ENCODE measurements around the gene TRIM62.

Gene TRIM62

DNA sequence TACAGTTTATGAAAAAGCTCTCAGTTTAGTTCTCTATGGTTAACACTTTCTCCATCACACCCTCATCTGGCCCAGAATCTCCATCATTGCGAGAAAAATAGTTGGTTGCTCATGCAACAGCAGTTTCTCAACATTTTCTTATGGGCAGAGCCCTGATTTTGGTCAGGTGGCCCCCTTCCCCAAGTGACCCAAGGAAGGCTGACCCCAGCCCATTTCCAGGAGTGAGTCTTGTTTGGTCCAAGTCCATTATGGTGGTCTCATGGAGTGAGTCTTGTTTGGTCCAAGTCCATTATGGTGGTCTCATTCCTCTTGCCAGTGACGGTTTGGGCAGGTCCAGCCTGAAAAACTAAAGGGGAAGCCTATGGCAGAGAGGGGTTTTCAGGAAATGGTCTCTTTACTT is 1.5 kb upstream of the TRIM62 start:
- no peaks in the 10 kb centered on the region for H3K79me1 ChIP-seq (ENCODE audit: low read length)
- H3K4me3 ChIP-seq (ENCODE audit: low read length), result no peak overlapping the region
- H2BK15ac ChIP-seq (replicated peaks; ENCODE audit: low read depth), result no peak overlapping the region
- H4K8ac ChIP-seq (ENCODE audit: low read depth, low read length), result no peak overlapping the region
- H3K36me3 ChIP-seq (ENCODE audit: control insufficient read depth, insufficient read depth, low read length), result no peaks in the 10 kb centered on the region
- no CpG with 5 or more reads among the region's 2 CpGs for WGBS (ENCODE audit: extremely low coverage, insufficient coverage, low lambda C conversion rate)
- H4K5ac ChIP-seq (ENCODE audit: low read length), result no peak overlapping the region
- H3K18ac ChIP-seq (ENCODE audit: low read length), result no peak overlapping the region
- H3K23ac ChIP-seq (ENCODE audit: low read length), result no peak overlapping the region
- no peak overlapping the region for H3K9ac ChIP-seq (ENCODE audit: low read length)
- no peak overlapping the region for H2BK5ac ChIP-seq (ENCODE audit: low read length)
- no peak overlapping the region for H2BK120ac ChIP-seq (ENCODE audit: low read depth, low read length)
- H2AK5ac ChIP-seq (ENCODE audit: low read length), result no peak overlapping the region
- H3K4me1 ChIP-seq (ENCODE audit: control insufficient read depth, low read depth, low read length), result peaks cover 5% of the 10 kb centered on the region
- H3K56ac ChIP-seq (ENCODE audit: low read length), result no peak overlapping the region
- no peak overlapping the region for H3K4me2 ChIP-seq (ENCODE audit: low read length)
- no peak overlapping the region for H3K4ac ChIP-seq (ENCODE audit: low read depth, low read length)
- H3K79me2 ChIP-seq (ENCODE audit: control insufficient read depth, insufficient read depth, low read length), result no peaks in the 10 kb centered on the region
- no peak for DNase-seq
- H3K27me3 ChIP-seq (ENCODE audit: insufficient read depth, low read length, poor library complexity), result no peaks in the 10 kb centered on the region
- no peak overlapping the region for H3K27ac ChIP-seq (ENCODE audit: low read depth, low read length)

DNA sequence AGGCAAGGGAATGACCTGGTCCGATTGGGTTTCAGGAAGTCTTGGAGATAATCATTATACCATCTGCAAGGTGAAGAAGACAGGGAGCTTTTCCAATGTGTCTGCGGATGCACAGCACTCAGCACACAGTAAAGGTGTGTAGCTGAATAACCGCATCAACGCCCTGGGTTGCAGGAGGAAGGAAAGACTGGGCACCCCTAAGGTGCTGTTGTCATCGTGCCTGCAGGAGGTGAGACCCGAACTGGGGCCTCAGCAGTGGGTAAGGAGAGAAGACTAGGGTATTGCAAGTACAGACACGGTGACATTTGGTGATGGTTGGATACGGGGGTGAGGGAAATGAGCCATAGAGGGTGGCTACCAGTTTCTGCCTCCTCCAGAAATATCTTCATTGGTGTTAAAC is 1.1 kb upstream of the TRIM62 start:
- Histone ChIP-seq H3K27me3 (ENCODE audit: insufficient read depth, low read length, poor library complexity) (no peaks in the 10 kb centered on the region), H2AK5ac (ENCODE audit: low read length) (no peak overlapping the region), H4K5ac (ENCODE audit: low read length) (no peak overlapping the region), H4K8ac (ENCODE audit: low read depth, low read length) (no peak overlapping the region), H3K9ac (ENCODE audit: low read length) (no peak overlapping the region), H3K56ac (ENCODE audit: low read length) (no peak overlapping the region), H2BK120ac (ENCODE audit: low read depth, low read length) (no peak overlapping the region), H3K4me2 (ENCODE audit: low read length) (no peak overlapping the region), H3K79me1 (ENCODE audit: low read length) (no peaks in the 10 kb centered on the region), H3K23ac (ENCODE audit: low read length) (no peak overlapping the region), H3K79me2 (ENCODE audit: control insufficient read depth, insufficient read depth, low read length) (no peaks in the 10 kb centered on the region), H3K27ac (ENCODE audit: low read depth, low read length) (no peak overlapping the region), H3K4me3 (ENCODE audit: low read length) (no peak overlapping the region), H2BK5ac (ENCODE audit: low read length) (no peak overlapping the region), H3K36me3 (ENCODE audit: control insufficient read depth, insufficient read depth, low read length) (no peaks in the 10 kb centered on the region), H2BK15ac (replicated peaks; ENCODE audit: low read depth) (no peak overlapping the region), H3K4ac (ENCODE audit: low read depth, low read length) (no peak overlapping the region), H3K18ac (ENCODE audit: low read length) (no peak overlapping the region), H3K4me1 (ENCODE audit: control insufficient read depth, low read depth, low read length) (peaks cover 5% of the 10 kb centered on the region)
- no peak for DNase-seq
- no CpG with 5 or more reads among the region's 8 CpGs for WGBS (ENCODE audit: extremely low coverage, insufficient coverage, low lambda C conversion rate)

- Histone ChIP-seq H3K27ac (ENCODE audit: low read depth, low read length) (no peak overlapping the region), H2BK15ac (replicated peaks; ENCODE audit: low read depth) (no peak overlapping the region), H3K23ac (ENCODE audit: low read length) (no peak overlapping the region), H3K27me3 (ENCODE audit: insufficient read depth, low read length, poor library complexity) (no peaks in the 10 kb centered on the region), H2AK5ac (ENCODE audit: low read length) (no peak overlapping the region), H4K5ac (ENCODE audit: low read length) (no peak overlapping the region), H3K4me1 (ENCODE audit: control insufficient read depth, low read depth, low read length) (peaks cover 5% of the 10 kb centered on the region), H3K4me2 (ENCODE audit: low read length) (peak overlapping the region; percentile 45), H3K4ac (ENCODE audit: low read depth, low read length) (no peak overlapping the region), H4K8ac (ENCODE audit: low read depth, low read length) (no peak overlapping the region), H3K79me1 (ENCODE audit: low read length) (no peaks in the 10 kb centered on the region), H3K56ac (ENCODE audit: low read length) (peak overlapping the region; percentile 35), H3K4me3 (ENCODE audit: low read length) (no peak overlapping the region), H3K9ac (ENCODE audit: low read length) (no peak overlapping the region), H3K36me3 (ENCODE audit: control insufficient read depth, insufficient read depth, low read length) (no peaks in the 10 kb centered on the region), H3K18ac (ENCODE audit: low read length) (no peak overlapping the region), H2BK120ac (ENCODE audit: low read depth, low read length) (no peak overlapping the region), H3K79me2 (ENCODE audit: control insufficient read depth, insufficient read depth, low read length) (no peaks in the 10 kb centered on the region), H2BK5ac (ENCODE audit: low read length) (no peak overlapping the region)
- DNase-seq, result peak; percentile 18
- WGBS (ENCODE audit: extremely low coverage, insufficient coverage, low lambda C conversion rate), result no CpG with 5 or more reads among the region's 5 CpGs
Measured at GRCh38 chr1:33182401-33182841, 578 bp upstream of the TRIM62 start.

DNA sequence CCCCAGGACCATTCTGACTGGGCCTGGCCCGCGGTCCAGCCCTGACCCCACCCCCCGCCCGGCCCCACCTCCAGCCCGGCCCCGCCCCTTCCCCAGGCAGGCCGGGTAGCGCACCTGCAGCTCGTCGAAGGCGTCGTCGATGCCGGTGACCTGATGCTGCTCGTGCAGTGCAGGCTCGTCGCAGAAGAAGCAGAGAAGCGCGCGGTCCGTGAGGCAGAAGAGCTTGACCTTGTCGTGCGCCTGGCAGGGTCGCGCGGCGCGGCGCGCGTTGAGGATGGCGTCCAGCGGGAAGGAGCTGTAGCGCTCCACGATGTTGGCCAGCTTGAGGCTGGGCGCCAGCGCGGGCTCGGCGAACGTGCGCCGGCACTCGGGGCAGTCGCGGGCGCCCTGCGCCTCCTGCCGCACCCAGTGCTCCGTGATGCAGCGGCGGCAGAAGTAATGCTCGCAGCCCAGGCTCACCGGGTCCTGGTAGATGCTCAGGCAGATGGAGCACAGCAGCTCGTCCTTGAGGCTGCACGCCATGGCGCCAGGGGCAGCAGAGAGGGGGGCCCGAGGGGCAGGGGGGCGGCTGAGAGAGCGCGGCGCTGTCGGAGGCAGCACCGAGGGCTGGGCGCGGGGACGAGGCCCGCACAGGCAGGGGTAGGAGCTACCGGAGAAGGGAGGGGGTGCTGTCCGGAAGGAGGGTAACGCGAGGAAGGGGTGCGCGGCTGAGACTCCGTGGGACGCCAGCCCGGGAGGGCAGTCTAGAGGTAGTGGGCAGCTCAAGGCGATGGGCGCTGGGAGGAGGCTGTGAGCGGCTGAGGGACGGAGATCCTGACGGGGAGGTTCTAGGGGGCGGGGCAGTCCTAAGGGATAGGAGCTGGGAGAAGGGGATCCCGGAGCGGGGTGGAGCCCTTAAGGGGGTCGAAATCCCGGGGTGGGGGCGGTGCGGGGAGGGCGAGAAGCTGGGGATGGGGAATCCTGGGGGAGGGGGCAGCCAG is 642 bp downstream of the TRIM62 start:
- Histone ChIP-seq H3K36me3 (ENCODE audit: control insufficient read depth, insufficient read depth, low read length) (no peaks in the 10 kb centered on the region), H4K5ac (ENCODE audit: low read length) (no peak overlapping the region), H2BK5ac (ENCODE audit: low read length) (no peak overlapping the region), H2AK5ac (ENCODE audit: low read length) (no peak overlapping the region), H3K56ac (ENCODE audit: low read length) (peak overlapping the region; percentile 83), H3K4ac (ENCODE audit: low read depth, low read length) (no peak overlapping the region), H3K27ac (ENCODE audit: low read depth, low read length) (no peak overlapping the region), H3K4me3 (ENCODE audit: low read length) (peak overlapping the region; percentile 50), H3K4me1 (ENCODE audit: control insufficient read depth, low read depth, low read length) (peaks cover 5% of the 10 kb centered on the region), H3K23ac (ENCODE audit: low read length) (no peak overlapping the region), H3K79me1 (ENCODE audit: low read length) (no peaks in the 10 kb centered on the region), H3K4me2 (ENCODE audit: low read length) (peak overlapping the region; percentile 80), H4K8ac (ENCODE audit: low read depth, low read length) (no peak overlapping the region), H3K9ac (ENCODE audit: low read length) (peak overlapping the region; percentile 53), H2BK15ac (replicated peaks; ENCODE audit: low read depth) (no peak overlapping the region), H3K18ac (ENCODE audit: low read length) (no peak overlapping the region), H3K79me2 (ENCODE audit: control insufficient read depth, insufficient read depth, low read length) (no peaks in the 10 kb centered on the region), H2BK120ac (ENCODE audit: low read depth, low read length) (no peak overlapping the region), H3K27me3 (ENCODE audit: insufficient read depth, low read length, poor library complexity) (no peaks in the 10 kb centered on the region)
- no CpG with 5 or more reads among the region's 90 CpGs for WGBS (ENCODE audit: extremely low coverage, insufficient coverage, low lambda C conversion rate)
- peak; percentile 95 for DNase-seq

DNA sequence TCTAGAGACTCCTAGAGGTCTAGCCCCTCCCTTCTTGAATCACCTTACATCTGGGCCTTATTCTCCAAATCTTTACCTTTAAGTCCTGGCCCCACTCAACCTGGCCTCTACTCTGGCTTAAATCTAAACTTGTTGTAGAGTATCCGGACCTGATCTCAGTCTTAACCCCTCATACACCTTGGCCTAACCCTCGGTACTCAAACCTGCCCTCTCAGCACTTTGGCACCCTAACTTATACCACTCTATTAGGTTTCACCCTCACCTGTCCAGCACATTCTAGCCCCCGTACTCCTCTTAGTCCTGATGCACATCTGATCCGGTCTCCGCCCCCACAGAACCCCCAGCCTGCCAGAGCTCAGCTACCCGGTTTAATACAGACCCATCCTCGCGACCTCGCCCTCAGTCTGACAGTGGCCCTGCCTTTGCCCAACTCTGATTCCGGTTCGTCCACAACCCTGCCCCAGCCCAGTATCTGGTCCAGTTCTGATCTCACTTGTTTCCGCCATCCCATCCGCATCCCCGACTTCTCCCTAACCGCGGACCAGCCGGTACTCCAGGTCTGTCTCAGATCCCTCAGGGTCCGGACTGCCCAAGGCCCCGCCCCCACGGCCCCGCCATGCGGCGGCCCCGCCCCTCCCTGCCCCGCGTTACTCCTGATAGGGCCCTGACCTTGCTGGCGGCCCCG is 1.5 kb downstream of the TRIM62 start:
- peak overlapping the region; percentile 9 for H3K9ac ChIP-seq (ENCODE audit: low read length)
- no CpG with 5 or more reads among the region's 28 CpGs for WGBS (ENCODE audit: extremely low coverage, insufficient coverage, low lambda C conversion rate)
- H3K4ac ChIP-seq (ENCODE audit: low read depth, low read length), result no peak overlapping the region
- no peak overlapping the region for H2BK120ac ChIP-seq (ENCODE audit: low read depth, low read length)
- no peak overlapping the region for H3K27ac ChIP-seq (ENCODE audit: low read depth, low read length)
- H3K56ac ChIP-seq (ENCODE audit: low read length), result no peak overlapping the region
- no peak overlapping the region for H2BK5ac ChIP-seq (ENCODE audit: low read length)
- peaks cover 5% of the 10 kb centered on the region for H3K4me1 ChIP-seq (ENCODE audit: control insufficient read depth, low read depth, low read length)
- H2AK5ac ChIP-seq (ENCODE audit: low read length), result no peak overlapping the region
- no peak for DNase-seq
- no peaks in the 10 kb centered on the region for H3K79me1 ChIP-seq (ENCODE audit: low read length)
- H3K18ac ChIP-seq (ENCODE audit: low read length), result no peak overlapping the region
- H2BK15ac ChIP-seq (replicated peaks; ENCODE audit: low read depth), result no peak overlapping the region
- H4K8ac ChIP-seq (ENCODE audit: low read depth, low read length), result no peak overlapping the region
- no peak overlapping the region for H3K4me3 ChIP-seq (ENCODE audit: low read length)
- no peak overlapping the region for H4K5ac ChIP-seq (ENCODE audit: low read length)
- H3K23ac ChIP-seq (ENCODE audit: low read length), result no peak overlapping the region
- peak overlapping the region; percentile 52 for H3K4me2 ChIP-seq (ENCODE audit: low read length)
- H3K27me3 ChIP-seq (ENCODE audit: insufficient read depth, low read length, poor library complexity), result no peaks in the 10 kb centered on the region
- H3K36me3 ChIP-seq (ENCODE audit: control insufficient read depth, insufficient read depth, low read length), result no peaks in the 10 kb centered on the region
- H3K79me2 ChIP-seq (ENCODE audit: control insufficient read depth, insufficient read depth, low read length), result no peaks in the 10 kb centered on the region
